Measurements from ENCODE around the gene GOLGA6L2.

GOLGA6L2 gene

DNA sequence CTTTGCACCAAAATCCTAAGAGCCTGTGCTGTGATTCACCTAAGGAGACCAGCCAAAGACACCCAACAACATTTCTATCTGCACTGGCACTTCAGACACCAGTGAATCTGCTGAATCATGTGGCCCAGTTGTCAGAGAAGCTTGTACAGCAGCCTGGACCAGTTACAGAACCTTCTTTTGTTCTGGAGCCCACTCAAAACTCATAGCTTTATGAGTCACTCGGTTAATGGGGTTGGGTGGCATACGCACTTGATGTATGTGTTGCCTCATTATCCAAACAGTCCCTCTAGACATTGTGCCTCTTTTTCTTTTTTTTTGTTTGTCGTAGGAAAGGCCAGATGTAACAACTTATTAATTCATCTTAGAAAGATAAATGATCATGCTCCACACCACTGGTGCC is 25.6 kb upstream of the GOLGA6L2 start:
- TF ChIP-seq, protein P1, sequence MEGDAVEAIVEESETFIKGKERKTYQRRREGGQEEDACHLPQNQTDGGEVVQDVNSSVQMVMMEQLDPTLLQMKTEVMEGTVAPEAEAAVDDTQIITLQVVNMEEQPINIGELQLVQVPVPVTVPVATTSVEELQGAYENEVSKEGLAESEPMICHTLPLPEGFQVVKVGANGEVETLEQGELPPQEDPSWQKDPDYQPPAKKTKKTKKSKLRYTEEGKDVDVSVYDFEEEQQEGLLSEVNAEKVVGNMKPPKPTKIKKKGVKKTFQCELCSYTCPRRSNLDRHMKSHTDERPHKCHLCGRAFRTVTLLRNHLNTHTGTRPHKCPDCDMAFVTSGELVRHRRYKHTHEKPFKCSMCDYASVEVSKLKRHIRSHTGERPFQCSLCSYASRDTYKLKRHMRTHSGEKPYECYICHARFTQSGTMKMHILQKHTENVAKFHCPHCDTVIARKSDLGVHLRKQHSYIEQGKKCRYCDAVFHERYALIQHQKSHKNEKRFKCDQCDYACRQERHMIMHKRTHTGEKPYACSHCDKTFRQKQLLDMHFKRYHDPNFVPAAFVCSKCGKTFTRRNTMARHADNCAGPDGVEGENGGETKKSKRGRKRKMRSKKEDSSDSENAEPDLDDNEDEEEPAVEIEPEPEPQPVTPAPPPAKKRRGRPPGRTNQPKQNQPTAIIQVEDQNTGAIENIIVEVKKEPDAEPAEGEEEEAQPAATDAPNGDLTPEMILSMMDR (IDR thresholded peaks at IDR 0.05; ENCODE audit: control extremely low read depth, extremely low read depth, low read depth, missing control alignments), result no peak
- ChIA-PET CTCF (no interaction called here), POLR2A (no interaction called here)
- DNase-seq (ENCODE audit: extremely low spot score), result no peak

DNA sequence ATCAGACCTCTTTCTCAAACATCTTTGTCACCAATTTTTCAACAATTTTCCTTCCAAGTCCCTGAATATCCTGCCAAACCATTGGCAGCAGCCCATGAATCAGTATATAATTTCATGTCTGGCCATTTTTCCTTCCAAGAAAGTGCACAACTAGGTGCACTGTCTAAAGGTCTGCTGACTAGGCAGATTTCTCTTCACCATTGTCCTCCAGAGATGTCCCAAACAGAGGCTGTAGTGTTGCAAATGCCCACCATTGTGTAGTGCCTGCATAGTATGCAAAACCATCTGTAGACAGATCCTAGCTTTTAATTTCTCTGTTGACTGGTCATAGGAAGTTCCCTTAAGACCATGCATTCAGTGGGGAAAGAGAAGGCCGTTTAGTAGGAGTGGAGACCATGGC is 25.0 kb upstream of the GOLGA6L2 start:
- CTCF ChIA-PET, result no interaction called here

DNA sequence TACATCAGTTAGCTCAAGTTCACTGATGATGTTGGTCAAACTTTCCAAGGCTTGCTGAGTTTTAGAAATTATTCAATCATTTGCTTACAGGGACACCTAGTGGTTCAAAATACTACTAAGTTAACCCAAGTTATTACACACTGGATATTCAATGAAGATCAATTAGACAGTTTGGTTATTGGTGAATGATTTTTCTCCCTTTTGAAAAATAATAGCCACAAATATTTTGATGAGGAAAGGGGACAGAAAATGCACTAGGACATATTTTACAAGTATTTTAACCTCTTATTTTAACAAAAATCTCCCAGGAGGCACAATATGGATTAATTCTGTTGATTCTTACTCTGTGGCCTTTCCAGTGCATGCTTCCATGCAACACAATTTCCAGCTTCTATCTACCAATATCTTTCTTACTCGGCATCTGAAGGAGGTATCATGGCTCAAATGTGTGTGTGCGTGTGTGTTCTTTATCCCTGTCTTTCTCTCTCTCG is 20.1 kb upstream of the GOLGA6L2 start:
- ChIA-PET CTCF (interaction anchor here (0.6 to 1.6 kb wide), 3 partner anchors 9 to 26 kb away, joined by 3 to 5 read pairs (median 4); no protein-coding TSS in a partner anchor), POLR2A (no interaction called here)
- DNase-seq (ENCODE audit: extremely low spot score), result peak; percentile 29

More for the DNA sequence above, 25.0 kb upstream of the GOLGA6L2 start:
- POLR2A ChIA-PET, result no interaction called here
- no peak for DNase-seq (ENCODE audit: extremely low spot score)
- TF ChIP-seq, protein P1 (IDR thresholded peaks at IDR 0.05; ENCODE audit: control extremely low read depth, extremely low read depth, low read depth, missing control alignments), result no peak

DNA sequence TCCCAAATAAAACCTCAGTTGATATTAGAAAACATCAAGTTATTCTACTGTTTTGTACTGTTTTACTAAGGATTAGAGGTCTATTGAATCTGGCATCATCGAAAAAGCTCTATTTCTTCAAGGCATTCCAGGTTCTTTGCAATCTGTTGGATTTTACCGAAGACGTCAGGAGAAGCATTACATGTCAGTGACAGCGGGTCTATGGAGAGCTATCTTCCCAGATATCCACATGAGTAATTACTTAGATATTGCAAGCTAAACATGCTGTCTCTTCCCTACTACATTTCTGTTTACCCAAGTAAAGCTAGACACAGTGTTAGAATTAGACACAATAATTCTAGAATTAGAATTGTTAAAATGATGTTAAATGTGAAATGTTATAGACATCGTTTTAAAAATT is 10.8 kb upstream of the GOLGA6L2 start:
- ChIA-PET POLR2A (no interaction called here), CTCF (interaction anchor here (1.2 to 1.7 kb wide), 2 partner anchors 9 to 40 kb away, joined by 4 read pairs; no protein-coding TSS in a partner anchor)
- TF ChIP-seq, protein P1 (IDR thresholded peaks at IDR 0.05; ENCODE audit: control extremely low read depth, extremely low read depth, low read depth, missing control alignments), result no peak
- DNase-seq (ENCODE audit: extremely low spot score), result no peak

More for the DNA sequence above, 20.1 kb upstream of the GOLGA6L2 start:
- TF ChIP-seq, protein P1 (IDR thresholded peaks at IDR 0.05; ENCODE audit: control extremely low read depth, extremely low read depth, low read depth, missing control alignments), result peak; percentile 19

DNA sequence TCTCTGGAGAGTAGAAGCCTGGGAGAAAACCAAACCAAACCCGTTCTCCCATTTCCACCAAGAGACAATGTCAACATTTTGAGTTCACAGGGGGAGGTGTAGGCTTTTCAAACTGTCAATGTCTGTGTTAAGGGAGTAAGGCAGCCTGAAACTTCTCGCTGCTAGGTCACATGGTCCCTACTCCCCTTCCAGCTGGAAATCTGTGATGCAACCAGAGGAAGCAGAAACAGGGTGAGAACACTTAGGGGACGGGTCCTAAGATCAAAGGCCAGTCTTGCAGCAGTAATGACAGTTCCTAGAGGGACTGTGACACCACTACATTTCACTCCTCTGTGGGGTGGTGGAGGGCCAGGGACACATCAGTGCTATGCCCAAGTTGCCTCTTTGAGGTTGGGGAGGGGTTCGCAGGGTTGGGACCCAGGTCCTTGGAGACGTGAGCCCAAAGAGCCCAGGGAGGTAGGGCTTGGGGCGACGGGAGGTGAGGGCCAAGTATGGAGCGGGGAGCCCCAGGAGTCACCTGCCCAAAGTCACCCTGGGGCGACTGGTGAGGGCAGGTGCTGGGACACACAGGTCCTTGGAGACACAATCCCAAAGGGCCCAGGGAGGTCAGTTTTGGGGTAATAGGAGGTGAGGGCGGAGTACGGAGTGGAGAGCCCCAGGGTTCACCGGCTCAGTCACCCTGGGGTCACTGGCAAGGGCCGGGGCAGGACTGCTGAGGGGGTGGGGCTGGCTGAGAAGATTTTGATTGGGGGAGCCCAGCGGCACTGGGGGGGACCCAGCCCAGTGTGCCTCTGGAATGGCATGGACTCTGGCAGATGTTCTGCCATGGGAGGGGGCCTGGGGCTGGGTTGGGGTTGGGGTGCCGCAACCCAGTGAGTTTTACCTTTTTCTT is 582 bp downstream of the GOLGA6L2 start:
- ChIA-PET POLR2A (no interaction called here), CTCF (no interaction called here)
- DNase-seq (ENCODE audit: extremely low spot score), result no peak
- TF ChIP-seq, protein P1 (IDR thresholded peaks at IDR 0.05; ENCODE audit: control extremely low read depth, extremely low read depth, low read depth, missing control alignments), result no peak

DNA sequence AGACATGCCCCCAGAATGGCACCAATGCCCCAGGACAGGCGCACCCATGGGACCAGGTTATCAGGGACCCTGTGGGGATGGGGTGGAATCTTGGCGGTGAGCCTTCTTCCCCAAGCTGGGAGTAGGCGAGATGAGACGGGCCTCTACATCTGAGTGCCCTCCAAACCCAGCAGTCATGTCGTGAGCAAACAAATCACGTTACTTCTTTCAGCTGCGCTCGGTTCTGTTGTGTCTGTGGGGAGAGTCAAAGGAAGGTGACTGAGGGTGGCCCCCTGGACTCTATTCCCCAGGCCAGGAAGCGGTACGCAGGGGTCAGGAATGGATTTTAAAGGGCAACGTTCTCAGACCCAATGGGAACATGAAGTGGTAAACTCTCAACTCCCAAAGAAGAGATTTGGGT is 2.8 kb downstream of the GOLGA6L2 start:
- CTCF ChIA-PET, result no interaction called here
- TF ChIP-seq, protein P1 (IDR thresholded peaks at IDR 0.05; ENCODE audit: control extremely low read depth, extremely low read depth, low read depth, missing control alignments), result no peak
- POLR2A ChIA-PET, result no interaction called here
- no peak for DNase-seq (ENCODE audit: extremely low spot score)

Data from GM10248 (cell line).